Glutamatergic neuron (in vitro differentiated cells): ENCODE results near the gene OTUD3. TPM values are rescaled to one million over a fixed set of nuclear protein-coding genes. Genes with fewer than 3 reads are reported as not detected.

Source experiments
- DNase-seq: peaks from one replicate; pipeline ENCODE4 v3.0.0; 2022
- H3K27ac Mint-ChIP-seq: one replicate; pipeline ENCODE4 v1.8.0; 2020; ENCODE audit warnings: mild to moderate bottlenecking, mixed read lengths, inconsistent platforms; ENCODE audit not compliant: unreplicated experiment
- H3K27me3 Mint-ChIP-seq: one replicate; pipeline ENCODE4 v1.8.0; 2020; ENCODE audit warnings: mild to moderate bottlenecking, moderate library complexity, mixed read lengths, inconsistent platforms; ENCODE audit not compliant: unreplicated experiment
- H3K36me3 Mint-ChIP-seq: one replicate; pipeline ENCODE4 v1.8.0; 2020; ENCODE audit warnings: mild to moderate bottlenecking, mixed read lengths, inconsistent platforms; ENCODE audit not compliant: unreplicated experiment
- H3K4me1 Mint-ChIP-seq: one replicate; pipeline ENCODE4 v1.8.0; 2020; ENCODE audit warnings: mild to moderate bottlenecking, low read depth, mixed read lengths, inconsistent platforms; ENCODE audit not compliant: unreplicated experiment
- H3K4me3 Mint-ChIP-seq: one replicate; pipeline ENCODE4 v1.8.0; 2020; ENCODE audit warnings: mild to moderate bottlenecking, mixed read lengths, inconsistent platforms; ENCODE audit not compliant: unreplicated experiment
- H3K9me3 Mint-ChIP-seq: one replicate; pipeline ENCODE4 v1.8.0; 2020; ENCODE audit warnings: mild to moderate bottlenecking, moderate library complexity, mixed read lengths, inconsistent platforms; ENCODE audit not compliant: unreplicated experiment
- total RNA-seq: library from RNA; stranded (reverse); fragmentation: NEBNext Ultra II Directional; extraction: Animal tissue kit (Norgen Biotek cat#: 25700); gene quantifications from one replicate; pipeline ENCODE4 v1.2.1, GENCODE V29; 2021; ENCODE audit not compliant: unreplicated experiment
- TF ChIP-seq, protein P1 (sequence below): fragments of 200-600 bp; sonication (generic); IDR thresholded peaks from one replicate; pipeline ENCODE4 v1.5.0; 2021; ENCODE audit not compliant: partially characterized antibody, unreplicated experiment

The OTUD3 gene
- total RNA-seq, 1 donor from 2014 or later, result 11.4 TPM

DNA sequence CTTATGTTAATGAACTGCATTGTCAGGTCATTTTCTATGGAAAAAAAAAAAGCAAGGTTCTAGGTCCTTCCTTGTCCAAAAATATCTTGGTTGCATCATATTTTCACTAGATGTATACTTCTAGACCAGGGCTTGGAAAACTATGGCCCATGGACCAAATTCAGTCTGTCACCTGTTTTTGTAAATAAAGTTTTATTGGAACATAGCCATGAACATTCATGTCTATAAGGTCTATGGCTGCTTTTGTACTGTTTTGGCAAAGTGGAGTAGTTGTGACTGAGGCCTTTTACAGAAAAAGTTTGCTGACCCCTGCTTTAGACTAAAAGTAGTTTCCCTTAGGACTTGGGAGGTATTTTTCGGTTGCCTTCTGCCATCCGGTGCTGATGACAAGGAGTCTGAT, 60.5 kb downstream of the OTUD3 start:
- TF ChIP-seq, protein P1, sequence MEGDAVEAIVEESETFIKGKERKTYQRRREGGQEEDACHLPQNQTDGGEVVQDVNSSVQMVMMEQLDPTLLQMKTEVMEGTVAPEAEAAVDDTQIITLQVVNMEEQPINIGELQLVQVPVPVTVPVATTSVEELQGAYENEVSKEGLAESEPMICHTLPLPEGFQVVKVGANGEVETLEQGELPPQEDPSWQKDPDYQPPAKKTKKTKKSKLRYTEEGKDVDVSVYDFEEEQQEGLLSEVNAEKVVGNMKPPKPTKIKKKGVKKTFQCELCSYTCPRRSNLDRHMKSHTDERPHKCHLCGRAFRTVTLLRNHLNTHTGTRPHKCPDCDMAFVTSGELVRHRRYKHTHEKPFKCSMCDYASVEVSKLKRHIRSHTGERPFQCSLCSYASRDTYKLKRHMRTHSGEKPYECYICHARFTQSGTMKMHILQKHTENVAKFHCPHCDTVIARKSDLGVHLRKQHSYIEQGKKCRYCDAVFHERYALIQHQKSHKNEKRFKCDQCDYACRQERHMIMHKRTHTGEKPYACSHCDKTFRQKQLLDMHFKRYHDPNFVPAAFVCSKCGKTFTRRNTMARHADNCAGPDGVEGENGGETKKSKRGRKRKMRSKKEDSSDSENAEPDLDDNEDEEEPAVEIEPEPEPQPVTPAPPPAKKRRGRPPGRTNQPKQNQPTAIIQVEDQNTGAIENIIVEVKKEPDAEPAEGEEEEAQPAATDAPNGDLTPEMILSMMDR, result no peak
- peaks cover 11% of the 10 kb centered on the region for H3K36me3 Mint-ChIP-seq
- H3K4me1 Mint-ChIP-seq, result no peaks in the 10 kb centered on the region
- H3K4me3 Mint-ChIP-seq, result no peak overlapping the region
- H3K27ac Mint-ChIP-seq, result no peak overlapping the region
- H3K9me3 Mint-ChIP-seq, result peaks cover 4% of the 10 kb centered on the region
- no peaks in the 10 kb centered on the region for H3K27me3 Mint-ChIP-seq
- DNase-seq, result no peak

DNA sequence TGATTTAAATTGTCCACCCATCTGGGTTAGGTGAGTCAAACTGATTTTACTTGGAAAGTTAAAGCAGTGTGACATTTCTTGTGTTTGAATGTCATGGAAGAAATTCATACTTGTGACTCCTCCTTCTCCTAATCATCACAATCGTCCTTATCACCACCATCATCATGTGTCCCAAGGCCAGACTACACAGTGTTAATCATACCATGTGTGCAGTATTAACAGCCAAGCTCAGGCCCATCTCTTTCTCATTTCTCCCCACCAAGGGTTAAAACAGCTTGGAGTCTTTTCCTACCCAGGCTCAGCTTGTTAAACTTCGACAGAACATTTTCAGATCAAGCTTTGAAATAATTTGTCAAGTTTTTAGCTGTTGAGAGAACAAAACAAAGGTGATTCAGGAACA, 63.7 kb downstream of the OTUD3 start:
- Mint-ChIP-seq H3K4me3 (no peak overlapping the region), H3K9me3 (peaks cover 4% of the 10 kb centered on the region), H3K27ac (no peak overlapping the region), H3K27me3 (no peaks in the 10 kb centered on the region), H3K36me3 (peaks cover 11% of the 10 kb centered on the region), H3K4me1 (no peaks in the 10 kb centered on the region)
- TF ChIP-seq, protein P1, result no peak
- DNase-seq, result no peak

DNA sequence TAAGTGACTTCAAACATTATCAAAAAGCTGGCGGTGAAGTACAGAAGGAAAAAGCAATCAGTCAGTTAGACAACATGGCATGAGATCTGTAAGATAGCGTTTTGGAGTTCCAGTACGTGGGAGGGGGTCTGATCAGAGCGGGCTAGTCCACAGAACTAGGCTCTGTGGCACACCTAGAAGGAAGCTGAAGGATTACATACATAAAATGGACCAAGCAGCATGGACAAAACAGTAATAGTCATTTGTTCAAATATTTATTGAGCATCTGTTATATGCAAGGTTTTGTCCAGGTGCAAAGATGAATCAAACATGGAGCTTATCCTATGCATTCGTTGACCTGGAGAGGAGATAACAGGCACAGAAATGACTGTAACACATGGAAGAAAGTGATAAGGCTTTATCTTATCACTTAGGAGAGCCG, 64.1 kb downstream of the OTUD3 start:
- Mint-ChIP-seq H3K9me3 (peaks cover 4% of the 10 kb centered on the region), H3K27ac (no peak overlapping the region)
- TF ChIP-seq, protein P1, result no peak

DNA sequence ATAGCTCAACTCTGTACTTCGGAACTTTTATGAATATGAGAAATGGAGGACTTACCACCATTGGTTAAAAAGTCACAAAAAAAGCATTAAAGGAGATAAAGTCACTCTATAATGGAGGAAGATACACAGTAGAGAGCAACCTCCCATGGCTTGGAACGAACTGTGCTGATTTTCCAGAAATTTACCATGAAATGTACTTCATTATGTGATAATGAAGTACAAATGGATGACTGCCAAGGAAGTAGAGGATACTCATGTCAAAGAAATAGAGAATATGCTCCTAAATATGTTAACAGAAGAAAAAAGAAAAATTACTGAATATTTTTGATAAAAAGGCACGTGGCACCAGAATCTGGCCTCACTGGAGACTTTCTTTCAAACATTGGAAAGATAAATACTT, 64.8 kb downstream of the OTUD3 start:
- no peaks in the 10 kb centered on the region for H3K27me3 Mint-ChIP-seq
- no peak for DNase-seq
- TF ChIP-seq, protein P1, result no peak
- H3K27ac Mint-ChIP-seq, result no peak overlapping the region
- H3K36me3 Mint-ChIP-seq, result peaks cover 8% of the 10 kb centered on the region
- no peaks in the 10 kb centered on the region for H3K4me1 Mint-ChIP-seq
- peaks cover 4% of the 10 kb centered on the region for H3K9me3 Mint-ChIP-seq
- no peak overlapping the region for H3K4me3 Mint-ChIP-seq

More for the DNA sequence above, 64.1 kb downstream of the OTUD3 start:
- H3K36me3 Mint-ChIP-seq, result peaks cover 8% of the 10 kb centered on the region
- no peak overlapping the region for H3K4me3 Mint-ChIP-seq
- no peaks in the 10 kb centered on the region for H3K27me3 Mint-ChIP-seq
- DNase-seq, result no peak
- H3K4me1 Mint-ChIP-seq, result no peaks in the 10 kb centered on the region

DNA sequence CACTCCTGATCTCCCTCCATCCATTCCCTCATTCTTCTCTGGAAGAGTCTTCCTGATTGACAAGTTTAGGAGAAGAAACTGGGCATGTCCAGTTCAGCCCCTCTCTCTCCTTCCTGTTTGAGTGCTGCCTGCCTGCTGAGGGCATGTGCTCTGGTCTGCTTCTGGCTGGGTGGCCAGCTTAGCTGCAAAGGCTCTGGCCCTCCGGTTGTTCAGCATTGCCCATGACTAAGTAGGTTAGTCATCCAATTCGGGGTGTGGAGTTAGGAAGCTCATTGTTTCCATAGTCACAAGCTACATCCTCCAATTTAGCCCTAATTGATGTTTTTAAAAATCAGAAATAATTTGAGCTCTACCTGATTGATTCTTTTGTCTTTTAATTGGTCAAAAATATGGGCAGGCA, 66.8 kb downstream of the OTUD3 start:
- H3K36me3 Mint-ChIP-seq, result peaks cover 10% of the 10 kb centered on the region
- no peak overlapping the region for H3K4me3 Mint-ChIP-seq
- no peaks in the 10 kb centered on the region for H3K4me1 Mint-ChIP-seq
- no peaks in the 10 kb centered on the region for H3K27me3 Mint-ChIP-seq
- no peak overlapping the region for H3K27ac Mint-ChIP-seq
- TF ChIP-seq, protein P1, result no peak
- DNase-seq, result no peak
- H3K9me3 Mint-ChIP-seq, result peaks cover under 1% of the 10 kb centered on the region
